Astrocyte (in vitro differentiated cells and primary cell): Measurements from ENCODE around the gene AANAT. TPM values are rescaled to one million over a fixed set of nuclear protein-coding genes. Genes with fewer than 3 reads are reported as not detected.

Experiments used
- DNase-seq: peaks from one replicate; pipeline ENCODE4 v3.0.0-alpha.2; 2010; ENCODE audit warnings: low read depth
- FAIRE-seq: peaks from 2 replicates; lab custom pipeline; 2011; peaks lifted over from hg19 to GRCh38; lab: Jason Lieb, UNC
- H2AFZ ChIP-seq: 2 replicates; pipeline ENCODE4 v1.6.0; 2012; ENCODE audit warnings: low read depth, low read length, inconsistent platforms
- H3K27ac ChIP-seq: 2 replicates; pipeline ENCODE4 v1.5.1; 2011; ENCODE audit warnings: low read depth, low read length, inconsistent platforms
- H3K27me3 ChIP-seq: 2 replicates; pipeline ENCODE4 v1.6.0; 2011; ENCODE audit warnings: low read length, inconsistent platforms; ENCODE audit not compliant: insufficient read depth
- H3K36me3 ChIP-seq: 2 replicates; pipeline ENCODE4 v1.5.1; 2011; ENCODE audit warnings: low read length, inconsistent platforms; ENCODE audit not compliant: insufficient read depth
- H3K4me1 ChIP-seq: 2 replicates; pipeline ENCODE4 v1.5.1; 2011; ENCODE audit warnings: low read length, inconsistent platforms; ENCODE audit not compliant: insufficient read depth
- H3K4me2 ChIP-seq: 2 replicates; pipeline ENCODE4 v1.6.0; 2012; ENCODE audit warnings: low read length, inconsistent platforms
- H3K4me3 ChIP-seq: 2 replicates; pipeline ENCODE4 v1.5.1; 2011; ENCODE audit warnings: low read depth, mild to moderate bottlenecking, low read length, inconsistent platforms; ENCODE audit not compliant: insufficient read depth
- H3K79me2 ChIP-seq: 2 replicates; pipeline ENCODE4 v1.6.0; 2012; ENCODE audit warnings: mild to moderate bottlenecking, low read length, inconsistent platforms; ENCODE audit not compliant: insufficient read depth
- H3K9ac ChIP-seq: 2 replicates; pipeline ENCODE4 v1.6.0; 2012; ENCODE audit warnings: mild to moderate bottlenecking, low read length, inconsistent platforms
- H3K9me3 ChIP-seq: 2 replicates; pipeline ENCODE4 v1.5.1; 2012; ENCODE audit warnings: low read depth, mild to moderate bottlenecking, low read length, inconsistent platforms; ENCODE audit not compliant: insufficient read depth
- H4K20me1 ChIP-seq: 2 replicates; pipeline ENCODE4 v1.6.0; 2012; ENCODE audit warnings: low read length, inconsistent platforms; ENCODE audit not compliant: insufficient read depth
- H3K27ac Mint-ChIP-seq: one replicate; pipeline ENCODE4 v1.8.0; 2021; ENCODE audit warnings: mild to moderate bottlenecking, mixed read lengths; ENCODE audit not compliant: unreplicated experiment
- H3K27me3 Mint-ChIP-seq: one replicate; pipeline ENCODE4 v1.8.0; 2021; ENCODE audit warnings: low read depth, mixed read lengths; ENCODE audit not compliant: unreplicated experiment
- H3K36me3 Mint-ChIP-seq: one replicate; pipeline ENCODE4 v1.8.0; 2021; ENCODE audit warnings: low read depth, mixed read lengths; ENCODE audit not compliant: unreplicated experiment
- H3K4me1 Mint-ChIP-seq: one replicate; pipeline ENCODE4 v1.8.0; 2021; ENCODE audit warnings: low read depth, mixed read lengths; ENCODE audit not compliant: unreplicated experiment
- H3K4me3 Mint-ChIP-seq: one replicate; pipeline ENCODE4 v1.8.0; 2021; ENCODE audit warnings: mild to moderate bottlenecking, moderate library complexity, mixed read lengths; ENCODE audit not compliant: unreplicated experiment
- H3K9me3 Mint-ChIP-seq: one replicate; pipeline ENCODE4 v1.8.0; 2021; ENCODE audit warnings: mild to moderate bottlenecking, mixed read lengths; ENCODE audit not compliant: unreplicated experiment
- EZH2 ChIP-seq: IDR thresholded peaks from 2 replicates; pipeline ENCODE4 v1.6.1; 2012; ENCODE audit warnings: mild to moderate bottlenecking, low read length, inconsistent platforms; ENCODE audit not compliant: insufficient read depth
- total RNA-seq: library from RNA; stranded (reverse); gene quantifications from 2 replicates; pipeline ENCODE4 v1.2.1, GENCODE V29; 2021
- TF ChIP-seq, protein P1 (sequence below): IDR thresholded peaks from 2 replicates; pipeline ENCODE4 v1.5.1; 2011; ENCODE audit warnings: low read depth, mild to moderate bottlenecking, inconsistent platforms, low read length, moderate library complexity; ENCODE audit not compliant: insufficient read depth

Gene AANAT
- total RNA-seq, 1 donor from 2014 or later = not detected

DNA sequence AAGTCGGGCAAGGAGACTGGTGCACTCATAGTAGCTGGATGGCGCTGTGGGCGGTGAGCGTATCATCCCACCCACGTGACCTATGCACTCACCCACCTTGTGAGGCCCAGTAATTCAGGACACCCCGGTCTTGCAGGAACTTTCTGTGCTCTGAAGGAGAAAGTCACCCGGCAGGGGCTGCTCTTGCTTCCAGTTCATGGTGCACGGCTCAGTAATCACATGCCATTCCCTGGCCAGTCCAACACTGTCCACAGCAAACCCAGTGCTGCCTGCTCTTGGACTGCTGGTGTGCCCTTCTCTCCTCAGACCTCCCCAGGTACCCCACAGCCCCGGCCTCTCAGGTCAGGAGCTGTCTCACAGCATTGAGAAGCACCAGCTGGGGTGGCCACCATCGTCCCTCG, 50.2 kb downstream of the AANAT start:
- DNase-seq (no peak), FAIRE-seq (no peak)
- H3K4me3 ChIP-seq = no peak overlapping the region
- Mint-ChIP-seq H3K27me3 (peaks cover 32% of the 10 kb centered on the region), H3K4me3 (no peak overlapping the region), H3K36me3 (no peaks in the 10 kb centered on the region), H3K4me1 (peaks cover 8% of the 10 kb centered on the region), H3K27ac (no peak overlapping the region), H3K9me3 (no peaks in the 10 kb centered on the region)
- no peaks in the 10 kb centered on the region for H3K27me3 ChIP-seq
- H3K4me2 ChIP-seq = no peak overlapping the region
- H3K9ac ChIP-seq = no peak overlapping the region
- H3K36me3 ChIP-seq = no peaks in the 10 kb centered on the region
- TF ChIP-seq EZH2 = no peak
- TF ChIP-seq, protein P1, sequence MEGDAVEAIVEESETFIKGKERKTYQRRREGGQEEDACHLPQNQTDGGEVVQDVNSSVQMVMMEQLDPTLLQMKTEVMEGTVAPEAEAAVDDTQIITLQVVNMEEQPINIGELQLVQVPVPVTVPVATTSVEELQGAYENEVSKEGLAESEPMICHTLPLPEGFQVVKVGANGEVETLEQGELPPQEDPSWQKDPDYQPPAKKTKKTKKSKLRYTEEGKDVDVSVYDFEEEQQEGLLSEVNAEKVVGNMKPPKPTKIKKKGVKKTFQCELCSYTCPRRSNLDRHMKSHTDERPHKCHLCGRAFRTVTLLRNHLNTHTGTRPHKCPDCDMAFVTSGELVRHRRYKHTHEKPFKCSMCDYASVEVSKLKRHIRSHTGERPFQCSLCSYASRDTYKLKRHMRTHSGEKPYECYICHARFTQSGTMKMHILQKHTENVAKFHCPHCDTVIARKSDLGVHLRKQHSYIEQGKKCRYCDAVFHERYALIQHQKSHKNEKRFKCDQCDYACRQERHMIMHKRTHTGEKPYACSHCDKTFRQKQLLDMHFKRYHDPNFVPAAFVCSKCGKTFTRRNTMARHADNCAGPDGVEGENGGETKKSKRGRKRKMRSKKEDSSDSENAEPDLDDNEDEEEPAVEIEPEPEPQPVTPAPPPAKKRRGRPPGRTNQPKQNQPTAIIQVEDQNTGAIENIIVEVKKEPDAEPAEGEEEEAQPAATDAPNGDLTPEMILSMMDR = no peak
- no peak overlapping the region for H3K27ac ChIP-seq
- H3K4me1 ChIP-seq = peaks cover 11% of the 10 kb centered on the region
- no peaks in the 10 kb centered on the region for H4K20me1 ChIP-seq
- H3K9me3 ChIP-seq = no peaks in the 10 kb centered on the region
- no peak overlapping the region for H2AFZ ChIP-seq
- no peaks in the 10 kb centered on the region for H3K79me2 ChIP-seq

DNA sequence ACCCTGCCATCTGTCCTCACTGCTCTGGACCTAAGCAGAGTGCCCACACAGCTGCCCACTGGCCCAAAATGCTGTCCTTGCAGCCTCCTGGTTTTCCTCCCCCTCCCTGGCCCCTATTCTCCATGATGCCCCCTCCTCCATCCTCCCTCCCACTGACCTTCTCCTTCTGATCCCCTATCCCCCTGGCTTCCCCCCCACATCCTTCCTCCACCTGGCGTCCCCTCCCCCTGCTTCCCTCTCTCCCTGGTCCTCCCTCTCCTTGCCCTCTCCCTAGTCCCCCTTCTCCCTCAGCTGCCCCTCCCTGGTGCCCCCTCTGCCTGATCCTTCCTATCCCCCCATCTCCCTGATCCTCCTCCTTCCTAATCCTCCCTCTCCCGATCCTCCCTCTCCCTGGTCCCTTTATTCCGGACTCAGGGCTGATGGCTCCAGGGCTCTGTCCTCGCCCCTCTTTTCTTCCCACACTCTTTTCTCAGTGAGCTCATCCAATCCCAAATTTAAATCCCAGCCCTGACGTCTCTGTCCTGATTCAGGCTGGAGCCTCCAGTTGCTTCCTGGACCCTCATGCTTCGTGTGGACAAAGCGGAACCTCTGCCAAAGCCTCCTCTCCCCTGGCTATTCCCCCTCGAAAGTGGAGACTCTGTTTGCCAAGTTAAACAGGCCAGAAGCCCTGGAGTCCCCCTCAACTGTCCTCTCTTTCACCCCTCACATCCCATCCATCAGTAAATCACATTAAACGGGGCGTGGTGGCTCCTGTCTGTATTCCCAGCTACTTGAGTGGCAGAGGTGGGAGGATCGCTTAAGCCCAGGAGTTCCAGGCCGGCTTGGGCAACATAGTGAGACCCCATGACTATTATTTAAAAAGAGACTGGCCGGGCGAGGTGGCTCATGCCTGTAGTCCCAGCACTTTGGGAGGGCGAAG, 51.9 kb downstream of the AANAT start:
- peaks cover 26% of the 10 kb centered on the region for H3K27me3 Mint-ChIP-seq

More for the DNA sequence above, 51.9 kb downstream of the AANAT start:
- Histone ChIP-seq H3K4me1 (peaks cover 11% of the 10 kb centered on the region), H3K9me3 (no peaks in the 10 kb centered on the region), H3K4me2 (no peak overlapping the region), H3K27ac (no peak overlapping the region), H3K4me3 (no peak overlapping the region), H3K27me3 (no peaks in the 10 kb centered on the region), H2AFZ (no peak overlapping the region), H3K9ac (no peak overlapping the region), H3K36me3 (no peaks in the 10 kb centered on the region), H3K79me2 (no peaks in the 10 kb centered on the region), H4K20me1 (no peaks in the 10 kb centered on the region)
- no peak for FAIRE-seq
- no peak overlapping the region for H3K27ac Mint-ChIP-seq
- DNase-seq = no peak
- peaks cover 8% of the 10 kb centered on the region for H3K4me1 Mint-ChIP-seq
- TF ChIP-seq, protein P1 = no peak
- TF ChIP-seq EZH2 = no peak
- H3K4me3 Mint-ChIP-seq = no peak overlapping the region
- no peaks in the 10 kb centered on the region for H3K36me3 Mint-ChIP-seq
- no peaks in the 10 kb centered on the region for H3K9me3 Mint-ChIP-seq

Other genes starting within 250 kb of the AANAT start
- 1.4 and 1.8 TPM in 2 replicates for gene RNF157, start 227.1 kb upstream of the AANAT start, total RNA-seq
- 32.8 and 34.6 TPM in 2 replicates for gene UBALD2, start 202.3 kb upstream of the AANAT start, total RNA-seq
- 2.5 and 3.8 TPM in 2 replicates for gene QRICH2, start 159.3 kb upstream of the AANAT start, total RNA-seq
- gene PRPSAP1, start 113.7 kb upstream of the AANAT start, total RNA-seq = 33.3 and 36.2 TPM in 2 replicates
- 34.8 TPM in 2 replicates for gene SPHK1, start 83.0 kb upstream of the AANAT start, total RNA-seq
- 25.8 and 26.0 TPM in 2 replicates for gene UBE2O, start 14.5 kb upstream of the AANAT start, total RNA-seq
- gene RHBDF2, start 33.8 kb downstream of the AANAT start, total RNA-seq = 27.0 and 30.7 TPM in 2 replicates
- 20.5 and 29.2 TPM in 2 replicates for gene CYGB, start 70.1 kb downstream of the AANAT start, total RNA-seq
- 1.5 and 2.2 TPM in 2 replicates for gene PRCD, start 72.4 kb downstream of the AANAT start, total RNA-seq
- gene ST6GALNAC2, start 118.3 kb downstream of the AANAT start, total RNA-seq = 0.79 TPM in 1 of 2 replicates, not detected in the other
- gene ST6GALNAC1, start 176.2 kb downstream of the AANAT start, total RNA-seq = not detected in 2 replicates
- gene MXRA7, start 243.4 kb downstream of the AANAT start, total RNA-seq = 177 and 179 TPM in 2 replicates